Testis (tissue), 3 donors: ENCODE data around the gene CFAP54. TPM values are rescaled to one million over a fixed set of nuclear protein-coding genes. Genes with fewer than 3 reads are reported as not detected.

Experiments
- DNase-seq: peaks from one replicate; pipeline ENCODE4 v3.0.0-alpha.2; 2019
- H3K27ac ChIP-seq, 2 donors: fragments of 200-600 bp; sonication (generic); one replicate each; pipeline ENCODE4 v1.5.1; 2019
- H3K27me3 ChIP-seq: fragments of 200-600 bp; sonication (generic); one replicate; pipeline ENCODE4 v1.5.1; 2019
- H3K36me3 ChIP-seq: fragments of 200-600 bp; sonication (generic); one replicate; pipeline ENCODE4 v1.5.1; 2017; ENCODE audit warnings: low read depth; ENCODE audit errors: missing control alignments
- H3K4me1 ChIP-seq: fragments of 200-600 bp; sonication (generic); one replicate; pipeline ENCODE4 v1.5.1; 2019
- H3K4me3 ChIP-seq, 2 donors: fragments of 200-600 bp; sonication (generic); one replicate each; pipeline ENCODE4 v1.5.1; 2017 to 2019
- H3K9me3 ChIP-seq: fragments of 200-600 bp; sonication (generic); one replicate; pipeline ENCODE4 v1.5.1; 2017
- POLR2A ChIP-seq: fragments of 450-650 bp; IDR thresholded peaks from one replicate; pipeline ENCODE4 v1.6.1; 2017; ENCODE audit warnings: antibody characterized with exemption, mild to moderate bottlenecking, moderate library complexity
- WGBS, 2 donors: methylation state at CpG; one replicate each; pipeline ENCODE4 v1.1.5; 2018; 5-methylcytosine and 5-hydroxymethylcytosine counted together
- intact Hi-C: fragments of 100-400 bp; cut with DNase I; formaldehyde crosslinking; loops from one replicate; pipeline ENCODE4 v1.15.1; 2023; ENCODE audit warnings: low total_unique reads
- polyA plus RNA-seq: library from polyadenylated mRNA; stranded (reverse); fragments of 350-450 nt; fragmentation: Illumina TruSeq; extraction: RNeasy Lipid Tissue Mini Kit (QIAGEN cat#74804); gene quantifications from one replicate; pipeline ENCODE4 v1.2.3, GENCODE V29; 2014; ENCODE audit warnings: low read depth, low replicate concordance; ENCODE audit not compliant: insufficient read depth
- total RNA-seq, 2 donors: library from RNA; depleted of rRNA; stranded (reverse); fragments of >200 nt; gene quantifications; one replicate each; pipeline ENCODE4 v1.2.3, GENCODE V29; 2016
- TF ChIP-seq, protein P1 (sequence below), 3 experiments: fragments of 450-650 bp in 2 of 3; fragments of 200-600 bp in 1 of 3; sonication (generic) in 1 of 3; IDR thresholded peaks; one replicate each; pipeline ENCODE4 v1.5.1; 2016 to 2019; ENCODE audit warnings: antibody characterized with exemption in 3 of 3, mild to moderate bottlenecking in 2 of 3, moderate library complexity in 1 of 3

CFAP54 gene
- total and polyA plus RNA-seq, 3 donors from 2014 or later = 8.4 to 36.9 (median 14.4) TPM

DNA sequence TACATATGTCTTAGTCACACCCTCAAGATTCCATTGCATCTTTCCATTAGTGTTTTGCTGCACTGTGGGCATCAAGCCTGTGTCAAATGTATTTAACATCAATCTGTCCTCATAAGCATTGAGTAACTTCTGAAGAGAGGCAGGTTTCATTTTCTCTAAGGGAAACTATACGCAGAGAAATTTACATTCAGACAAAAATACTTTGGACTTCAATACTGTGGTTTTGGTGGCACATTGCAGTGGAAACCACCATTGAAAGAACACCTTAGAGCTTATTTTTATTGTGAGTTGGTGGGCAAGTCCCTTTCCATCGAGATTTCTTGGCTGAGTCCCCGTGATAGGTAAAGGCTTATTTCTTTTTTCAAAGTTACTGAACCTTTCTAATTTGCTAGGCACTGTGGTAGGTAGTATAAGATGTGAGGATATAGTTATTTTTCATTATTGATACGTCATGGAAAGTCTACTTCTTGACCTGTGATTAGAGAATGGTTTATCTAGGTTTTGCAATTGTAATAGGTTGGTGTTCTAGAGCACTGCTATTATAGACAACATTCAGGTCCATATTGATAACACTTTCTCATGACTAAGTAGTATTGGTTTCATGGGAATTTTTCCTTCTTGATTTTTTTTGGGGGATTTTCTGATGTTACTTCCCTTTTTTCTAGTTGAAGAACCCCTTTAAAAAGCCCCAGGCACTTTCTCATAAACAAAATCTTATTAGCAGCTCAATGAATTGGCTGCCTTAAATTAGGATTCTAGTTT, 81.9 kb downstream of the CFAP54 start:
- Histone ChIP-seq H3K4me3 (no peak overlapping the region), H3K36me3 (no peaks in the 10 kb centered on the region), H3K27ac (no peak overlapping the region), H3K27me3 (no peaks in the 10 kb centered on the region), H3K4me1 (no peaks in the 10 kb centered on the region), H3K9me3 (no peaks in the 10 kb centered on the region)
- DNase-seq = no peak
- 83 to 90% methylated on average over 4 of the region's 4 CpGs for WGBS, 2 donors
- intact Hi-C loops = no loop called here
- TF ChIP-seq, protein P1, sequence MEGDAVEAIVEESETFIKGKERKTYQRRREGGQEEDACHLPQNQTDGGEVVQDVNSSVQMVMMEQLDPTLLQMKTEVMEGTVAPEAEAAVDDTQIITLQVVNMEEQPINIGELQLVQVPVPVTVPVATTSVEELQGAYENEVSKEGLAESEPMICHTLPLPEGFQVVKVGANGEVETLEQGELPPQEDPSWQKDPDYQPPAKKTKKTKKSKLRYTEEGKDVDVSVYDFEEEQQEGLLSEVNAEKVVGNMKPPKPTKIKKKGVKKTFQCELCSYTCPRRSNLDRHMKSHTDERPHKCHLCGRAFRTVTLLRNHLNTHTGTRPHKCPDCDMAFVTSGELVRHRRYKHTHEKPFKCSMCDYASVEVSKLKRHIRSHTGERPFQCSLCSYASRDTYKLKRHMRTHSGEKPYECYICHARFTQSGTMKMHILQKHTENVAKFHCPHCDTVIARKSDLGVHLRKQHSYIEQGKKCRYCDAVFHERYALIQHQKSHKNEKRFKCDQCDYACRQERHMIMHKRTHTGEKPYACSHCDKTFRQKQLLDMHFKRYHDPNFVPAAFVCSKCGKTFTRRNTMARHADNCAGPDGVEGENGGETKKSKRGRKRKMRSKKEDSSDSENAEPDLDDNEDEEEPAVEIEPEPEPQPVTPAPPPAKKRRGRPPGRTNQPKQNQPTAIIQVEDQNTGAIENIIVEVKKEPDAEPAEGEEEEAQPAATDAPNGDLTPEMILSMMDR (IDR thresholded peaks at IDR 0.05) = no peak
- no peak for TF ChIP-seq POLR2A

DNA sequence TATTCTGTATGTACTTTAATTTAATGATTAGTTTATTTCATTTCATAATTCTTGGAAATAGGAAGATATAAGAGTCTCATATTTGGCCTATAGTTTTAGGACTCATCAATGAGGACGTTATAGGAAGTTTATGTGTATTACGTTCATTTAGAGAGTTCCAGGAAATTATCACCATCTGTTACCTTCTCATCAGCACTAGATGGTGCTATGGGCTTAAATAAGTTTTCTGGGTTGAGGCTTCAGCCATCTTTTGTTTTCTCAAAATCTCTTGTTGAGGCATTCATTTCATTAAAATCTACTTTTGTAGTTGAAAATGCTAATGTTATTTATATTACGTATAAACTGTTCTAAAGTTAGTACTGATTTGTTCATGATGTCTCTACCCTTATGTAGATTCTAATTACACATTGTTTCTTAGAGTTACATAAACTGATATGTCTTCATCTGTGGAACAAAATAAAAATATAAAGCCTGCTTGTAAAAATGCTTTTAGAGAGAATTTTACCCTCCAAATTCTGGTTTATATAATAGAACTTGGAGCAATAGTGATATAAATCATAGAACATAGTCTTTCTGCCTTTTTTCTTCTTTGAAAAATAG, 89.2 kb downstream of the CFAP54 start:
- no peak for DNase-seq

DNA sequence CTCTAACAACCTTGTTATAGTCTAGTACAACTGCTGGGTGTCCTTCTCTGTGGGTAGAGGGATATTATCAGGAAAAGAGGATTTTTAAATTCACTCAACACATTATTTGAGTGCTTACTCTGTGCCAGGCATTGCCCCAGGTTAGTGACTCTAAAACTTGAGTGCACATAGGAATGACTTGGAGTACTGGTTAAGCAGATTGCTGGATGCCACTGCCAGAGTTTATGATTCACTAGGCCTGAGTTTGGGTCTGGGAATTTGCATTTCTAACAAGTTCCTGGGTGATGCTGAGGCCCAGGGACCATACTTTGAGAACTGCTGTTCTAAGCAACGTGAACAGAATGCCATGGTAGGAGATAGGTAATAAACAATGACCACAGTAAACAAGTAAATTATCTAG, 96.6 kb downstream of the CFAP54 start:
- no peaks in the 10 kb centered on the region for H3K9me3 ChIP-seq
- WGBS, 2 donors = 89 to 93% methylated on average over 1 of the region's 1 CpG
- H3K36me3 ChIP-seq = no peaks in the 10 kb centered on the region
- H3K4me1 ChIP-seq = no peaks in the 10 kb centered on the region
- intact Hi-C loops = no loop called here
- no peak for DNase-seq
- no peak overlapping the region for H3K4me3 ChIP-seq
- H3K27ac ChIP-seq = no peak overlapping the region
- no peak for TF ChIP-seq POLR2A
- TF ChIP-seq, protein P1 (IDR thresholded peaks at IDR 0.05) = no peak
- no peaks in the 10 kb centered on the region for H3K27me3 ChIP-seq

More for the DNA sequence above, 89.2 kb downstream of the CFAP54 start:
- Histone ChIP-seq H3K4me1 (no peaks in the 10 kb centered on the region), H3K27me3 (no peaks in the 10 kb centered on the region), H3K9me3 (no peaks in the 10 kb centered on the region), H3K27ac (no peak overlapping the region), H3K4me3 (no peak overlapping the region), H3K36me3 (no peaks in the 10 kb centered on the region)
- WGBS, 2 donors = 18 to 30% methylated on average over 3 of the region's 3 CpGs
- no peak for TF ChIP-seq POLR2A
- TF ChIP-seq, protein P1 (IDR thresholded peaks at IDR 0.05) = peak in 2 of 3 experiments; percentile 23 to 31
- intact Hi-C loops = no loop called here

GRCh38 chr12:96587691-96588090, 98.3 kb downstream of the CFAP54 start:
- Histone ChIP-seq H3K27me3 (no peaks in the 10 kb centered on the region), H3K4me3 (no peak overlapping the region), H3K9me3 (no peaks in the 10 kb centered on the region), H3K27ac (no peak overlapping the region), H3K4me1 (no peaks in the 10 kb centered on the region), H3K36me3 (no peaks in the 10 kb centered on the region)
- TF ChIP-seq, protein P1 (IDR thresholded peaks at IDR 0.05) = no peak
- no peak for TF ChIP-seq POLR2A
- intact Hi-C loops = no loop called here
- WGBS, 2 donors = 84% methylated on average over 2 of the region's 2 CpGs
- DNase-seq = no peak
